Measurements from ENCODE around the gene GSK3B. TPM values are rescaled to one million over a fixed set of nuclear protein-coding genes. Genes with fewer than 3 reads are reported as not detected.

Gene GSK3B
- total RNA-seq, 1 experiment from 2014 or later = 50.0 TPM

GRCh38 chr3:120119846-120120510, 25.7 kb upstream of the GSK3B start:
- ChIA-PET POLR2A (no interaction called here), CTCF (no interaction called here), RAD21 (ENCODE audit: low non-redundant PET in 1 of 2, low total read pairs in 2 of 2, uncharacterized antibody in 2 of 2, unreplicated experiment in 2 of 2) (no interaction called here)
- BruUV-seq (replicated peaks) = no TSS peak
- H3K9ac ChIP-seq (ENCODE audit: low read length) = no peak overlapping the region
- H3K4me3 ChIP-seq (replicated peaks in 1 of 2; ENCODE audit: low read depth in 1 of 2, low read length in 2 of 2) = no peak overlapping the region
- ATAC-seq = no peak
- H4K20me1 ChIP-seq (ENCODE audit: insufficient read depth) = no peaks in the 10 kb centered on the region
- H3K9me2 ChIP-seq (ENCODE audit: insufficient read depth) = no peaks in the 10 kb centered on the region
- no peaks in the 10 kb centered on the region for H3K36me3 ChIP-seq (ENCODE audit: control insufficient read depth in 1 of 2, insufficient read depth in 2 of 2, low read length in 2 of 2)
- no peaks in the 10 kb centered on the region for H3K27me3 ChIP-seq (ENCODE audit: insufficient read depth, low read length)
- no peak overlapping the region for H2AFZ ChIP-seq (ENCODE audit: low read depth, low read length, poor library complexity, severe bottlenecking)
- no peak for DNase-seq (ENCODE audit: low read depth, low spot score)
- intact Hi-C loops (cut with micrococcal nuclease) = no loop called here
- no peak overlapping the region for H3K4me2 ChIP-seq (ENCODE audit: low read length)
- no peak overlapping the region for H3K27ac ChIP-seq (ENCODE audit: low read depth, low read length)
- no peaks in the 10 kb centered on the region for H3K9me3 ChIP-seq (ENCODE audit: control insufficient read depth in 1 of 2, insufficient read depth in 1 of 2, low read depth in 1 of 2, low read length in 2 of 2)
- H3K4me1 ChIP-seq (ENCODE audit: control insufficient read depth in 1 of 2, insufficient read depth in 2 of 2, low read length in 2 of 2) = no peaks in the 10 kb centered on the region
- TF ChIP-seq EGR1 (IDR thresholded peaks at IDR 0.05; ENCODE audit: low read depth) (no peak), CTCF (IDR thresholded peaks at IDR 0.05 in 2 of 3, conservative IDR thresholded peaks at IDR 0.05 in 1 of 3; ENCODE audit: borderline replicate concordance in 1 of 3, insufficient read depth in 1 of 3, low read depth in 2 of 3, low read length in 2 of 3) (no peak), SP1 (IDR thresholded peaks at IDR 0.05; ENCODE audit: low read depth) (no peak), RAD21 (IDR thresholded peaks at IDR 0.05; ENCODE audit: low read depth) (no peak), EZH2phosphoT487 (IDR thresholded peaks at IDR 0.05; ENCODE audit: borderline replicate concordance) (no peak), ZFX (IDR thresholded peaks at IDR 0.05) (no peak), TCF7L2 (IDR thresholded peaks at IDR 0.05; ENCODE audit: borderline replicate concordance, extremely low read depth, insufficient read depth, insufficient read length) (no peak), POLR2AphosphoS5 (IDR thresholded peaks at IDR 0.05; ENCODE audit: low read depth, low read length) (no peak), JUND (IDR thresholded peaks at IDR 0.05) (no peak), ZNF274 (IDR thresholded peaks at IDR 0.05; ENCODE audit: low read depth, low read length) (no peak)
- TF ChIP-seq, protein P1, sequence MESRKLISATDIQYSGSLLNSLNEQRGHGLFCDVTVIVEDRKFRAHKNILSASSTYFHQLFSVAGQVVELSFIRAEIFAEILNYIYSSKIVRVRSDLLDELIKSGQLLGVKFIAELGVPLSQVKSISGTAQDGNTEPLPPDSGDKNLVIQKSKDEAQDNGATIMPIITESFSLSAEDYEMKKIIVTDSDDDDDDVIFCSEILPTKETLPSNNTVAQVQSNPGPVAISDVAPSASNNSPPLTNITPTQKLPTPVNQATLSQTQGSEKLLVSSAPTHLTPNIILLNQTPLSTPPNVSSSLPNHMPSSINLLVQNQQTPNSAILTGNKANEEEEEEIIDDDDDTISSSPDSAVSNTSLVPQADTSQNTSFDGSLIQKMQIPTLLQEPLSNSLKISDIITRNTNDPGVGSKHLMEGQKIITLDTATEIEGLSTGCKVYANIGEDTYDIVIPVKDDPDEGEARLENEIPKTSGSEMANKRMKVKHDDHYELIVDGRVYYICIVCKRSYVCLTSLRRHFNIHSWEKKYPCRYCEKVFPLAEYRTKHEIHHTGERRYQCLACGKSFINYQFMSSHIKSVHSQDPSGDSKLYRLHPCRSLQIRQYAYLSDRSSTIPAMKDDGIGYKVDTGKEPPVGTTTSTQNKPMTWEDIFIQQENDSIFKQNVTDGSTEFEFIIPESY (IDR thresholded peaks at IDR 0.05; ENCODE audit: extremely low read depth, insufficient replicate concordance, low read length) = no peak
- TF ChIP-seq, protein P2, sequence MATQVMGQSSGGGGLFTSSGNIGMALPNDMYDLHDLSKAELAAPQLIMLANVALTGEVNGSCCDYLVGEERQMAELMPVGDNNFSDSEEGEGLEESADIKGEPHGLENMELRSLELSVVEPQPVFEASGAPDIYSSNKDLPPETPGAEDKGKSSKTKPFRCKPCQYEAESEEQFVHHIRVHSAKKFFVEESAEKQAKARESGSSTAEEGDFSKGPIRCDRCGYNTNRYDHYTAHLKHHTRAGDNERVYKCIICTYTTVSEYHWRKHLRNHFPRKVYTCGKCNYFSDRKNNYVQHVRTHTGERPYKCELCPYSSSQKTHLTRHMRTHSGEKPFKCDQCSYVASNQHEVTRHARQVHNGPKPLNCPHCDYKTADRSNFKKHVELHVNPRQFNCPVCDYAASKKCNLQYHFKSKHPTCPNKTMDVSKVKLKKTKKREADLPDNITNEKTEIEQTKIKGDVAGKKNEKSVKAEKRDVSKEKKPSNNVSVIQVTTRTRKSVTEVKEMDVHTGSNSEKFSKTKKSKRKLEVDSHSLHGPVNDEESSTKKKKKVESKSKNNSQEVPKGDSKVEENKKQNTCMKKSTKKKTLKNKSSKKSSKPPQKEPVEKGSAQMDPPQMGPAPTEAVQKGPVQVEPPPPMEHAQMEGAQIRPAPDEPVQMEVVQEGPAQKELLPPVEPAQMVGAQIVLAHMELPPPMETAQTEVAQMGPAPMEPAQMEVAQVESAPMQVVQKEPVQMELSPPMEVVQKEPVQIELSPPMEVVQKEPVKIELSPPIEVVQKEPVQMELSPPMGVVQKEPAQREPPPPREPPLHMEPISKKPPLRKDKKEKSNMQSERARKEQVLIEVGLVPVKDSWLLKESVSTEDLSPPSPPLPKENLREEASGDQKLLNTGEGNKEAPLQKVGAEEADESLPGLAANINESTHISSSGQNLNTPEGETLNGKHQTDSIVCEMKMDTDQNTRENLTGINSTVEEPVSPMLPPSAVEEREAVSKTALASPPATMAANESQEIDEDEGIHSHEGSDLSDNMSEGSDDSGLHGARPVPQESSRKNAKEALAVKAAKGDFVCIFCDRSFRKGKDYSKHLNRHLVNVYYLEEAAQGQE (IDR thresholded peaks at IDR 0.05; ENCODE audit: low read depth) = no peak
- no peaks in the 10 kb centered on the region for H3K79me2 ChIP-seq (ENCODE audit: insufficient read depth, low read length)

All from HCT116 (cell line).